GM21526 (cell line): Measurements from ENCODE around the gene DES.
A peak's percentile ranks its signal among the peaks of the same experiment; 100 is the strongest.
"Not testable (repeated sequence)": the region's sequence is repeated elsewhere in the genome, so short reads cannot be mapped to it uniquely, and the experiment has no call there.

ENCODE experiments used
- ATAC-seq: cut with Tn5 transposase; IDR thresholded peaks from one replicate; pipeline ENCODE4 v1.9.1; 2021; ENCODE audit warnings: moderate library complexity; ENCODE audit not compliant: unreplicated experiment, low FRiP score

The DES gene

GRCh38 chr2:219418155-219419011 is at the start of gene DES:
DES (plus strand) TSS chr2:219418377; CDS start chr2:219418463, 86 bp downstream.
- ATAC-seq, result no peak

- no peak for ATAC-seq
These were observed 49.4 kb upstream of the DES start for GRCh38 chr2:219368690-219369191.

- ATAC-seq, result no peak
These were observed 48.7 kb upstream of the DES start for GRCh38 chr2:219369447-219369861.

- ATAC-seq, result no peak
These were observed 39.9 kb upstream of the DES start for GRCh38 chr2:219378163-219378851.

- ATAC-seq, result no peak
These were observed 37.3 kb upstream of the DES start for GRCh38 chr2:219380926-219381325.

- ATAC-seq, result no peak
These were observed 36.7 kb upstream of the DES start for GRCh38 chr2:219381448-219381847.

- ATAC-seq, result no peak
These were observed 34.0 kb upstream of the DES start for GRCh38 chr2:219384083-219384713.

GRCh38 chr2:219384859-219385258 is 33.3 kb upstream of the DES start:
- ATAC-seq, result no peak

- no peak for ATAC-seq
These were observed 32.1 kb upstream of the DES start for GRCh38 chr2:219385958-219386520.

- ATAC-seq, result no peak
These were observed 31.5 kb upstream of the DES start for GRCh38 chr2:219386532-219387280.

- peak; percentile 58 for ATAC-seq
These were observed 30.7 kb upstream of the DES start, which contains the start of gene DNPEP for GRCh38 chr2:219387306-219388120. DNPEP (minus strand) TSS chr2:219387912; CDS start chr2:219387794, 118 bp downstream.

- ATAC-seq, result peak; percentile 77
These were observed 29.9 kb upstream of the DES start for GRCh38 chr2:219388121-219388906.

GRCh38 chr2:219388907-219389156 is 29.3 kb upstream of the DES start:
- no peak for ATAC-seq

GRCh38 chr2:219392754-219393153 is 25.4 kb upstream of the DES start:
- no peak for ATAC-seq

- not testable (repeated sequence) for ATAC-seq
These were observed 23.1 kb upstream of the DES start for GRCh38 chr2:219395056-219395455.

GRCh38 chr2:219395609-219396008 is 22.6 kb upstream of the DES start:
- no peak for ATAC-seq

- ATAC-seq, result no peak
These were observed 21.2 kb upstream of the DES start for GRCh38 chr2:219396863-219397457.

- no peak for ATAC-seq
These were observed 19.3 kb upstream of the DES start for GRCh38 chr2:219398721-219399363.
